ENCODE data around the gene ISOC1.

The ISOC1 gene

GRCh38 chr5:129094087-129094923, at the start of gene ISOC1:
Gene ISOC1, plus strand, starts transcription at chr5:129094749. Its CDS starts 18 bp downstream, at chr5:129094767.
- H3K27ac ChIP-seq (ENCODE audit: low read depth, low read length): peak within 1 kb of the TSS; percentile 59
- peaks cover 23% of the 10 kb centered on the region for H3K4me1 ChIP-seq (ENCODE audit: insufficient read depth, low read length)
- peak within 1 kb of the TSS; percentile 63 for H3K9ac ChIP-seq (ENCODE audit: low read length)

GRCh38 chr5:129046151-129046550, 48.4 kb upstream of the ISOC1 start:
- H3K4me1 ChIP-seq (ENCODE audit: insufficient read depth, low read length): peaks cover 20% of the 10 kb centered on the region
- H3K9ac ChIP-seq (ENCODE audit: low read length): no peak overlapping the region
- H3K27ac ChIP-seq (ENCODE audit: low read depth, low read length): no peak overlapping the region
- no peak overlapping the region for H3K4me3 ChIP-seq (ENCODE audit: low read depth in 1 of 2, low read length in 2 of 2)
- H3K27me3 ChIP-seq (ENCODE audit: control insufficient read depth in 1 of 2, insufficient read depth in 2 of 2, low read length in 2 of 2): no peaks in the 10 kb centered on the region
- no peaks in the 10 kb centered on the region for H3K9me3 ChIP-seq (ENCODE audit: low read length)
- H3K36me3 ChIP-seq (ENCODE audit: insufficient read depth, low read length): no peaks in the 10 kb centered on the region

More at GRCh38 chr5:129094087-129094923, at the start of gene ISOC1:
- Histone ChIP-seq H3K4me3 (ENCODE audit: low read depth in 1 of 2, low read length in 2 of 2) (peak within 1 kb of the TSS; percentile 78 to 81), H3K36me3 (ENCODE audit: insufficient read depth, low read length) (no peaks in the 10 kb centered on the region), H3K9me3 (ENCODE audit: low read length) (no peaks in the 10 kb centered on the region), H3K27me3 (ENCODE audit: control insufficient read depth in 1 of 2, insufficient read depth in 2 of 2, low read length in 2 of 2) (no peaks in the 10 kb centered on the region)

GRCh38 chr5:129048509-129048908, 46.0 kb upstream of the ISOC1 start:
- no peak overlapping the region for H3K27ac ChIP-seq (ENCODE audit: low read depth, low read length)
- H3K27me3 ChIP-seq (ENCODE audit: control insufficient read depth in 1 of 2, insufficient read depth in 2 of 2, low read length in 2 of 2): no peaks in the 10 kb centered on the region
- peaks cover 11% of the 10 kb centered on the region for H3K4me1 ChIP-seq (ENCODE audit: insufficient read depth, low read length)
- H3K9ac ChIP-seq (ENCODE audit: low read length): no peak overlapping the region
- H3K9me3 ChIP-seq (ENCODE audit: low read length): no peaks in the 10 kb centered on the region
- H3K36me3 ChIP-seq (ENCODE audit: insufficient read depth, low read length): no peaks in the 10 kb centered on the region
- no peak overlapping the region for H3K4me3 ChIP-seq (ENCODE audit: low read depth in 1 of 2, low read length in 2 of 2)

DNA sequence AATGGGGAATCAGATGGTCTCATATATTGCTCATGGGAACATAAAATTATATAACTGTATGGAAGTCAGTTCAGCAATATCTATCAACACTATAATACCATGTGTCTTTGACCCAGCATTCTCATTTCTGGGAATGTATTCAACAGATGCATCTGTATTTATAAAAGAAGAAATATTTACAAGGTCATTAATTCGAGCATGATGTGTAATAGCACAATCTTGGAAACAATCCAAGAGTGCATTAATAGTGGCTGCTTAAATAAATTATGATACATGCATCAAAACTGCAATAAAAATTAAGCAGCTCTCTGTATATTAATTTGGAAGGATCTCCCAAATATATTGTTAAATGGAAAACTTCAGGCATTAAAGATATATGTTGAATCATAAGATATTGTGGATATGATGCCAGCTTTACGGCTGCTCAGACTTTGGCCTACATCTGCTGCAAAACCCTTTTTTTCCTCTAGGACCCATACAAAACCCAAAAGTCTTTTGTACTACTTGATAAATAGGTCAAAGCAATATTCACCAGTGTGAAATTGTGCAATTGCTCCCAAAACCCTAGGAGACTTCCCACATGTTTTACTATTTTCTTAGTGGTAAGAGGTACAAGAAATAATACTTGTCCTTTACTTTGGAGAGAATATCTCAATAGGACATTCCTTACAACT, 45.3 kb upstream of the ISOC1 start:
- H3K27ac ChIP-seq (ENCODE audit: low read depth, low read length): no peak overlapping the region
- no peaks in the 10 kb centered on the region for H3K9me3 ChIP-seq (ENCODE audit: low read length)
- no peaks in the 10 kb centered on the region for H3K27me3 ChIP-seq (ENCODE audit: control insufficient read depth in 1 of 2, insufficient read depth in 2 of 2, low read length in 2 of 2)
- no peaks in the 10 kb centered on the region for H3K36me3 ChIP-seq (ENCODE audit: insufficient read depth, low read length)
- peaks cover 11% of the 10 kb centered on the region for H3K4me1 ChIP-seq (ENCODE audit: insufficient read depth, low read length)
- no peak overlapping the region for H3K4me3 ChIP-seq (ENCODE audit: low read depth in 1 of 2, low read length in 2 of 2)
- no peak overlapping the region for H3K9ac ChIP-seq (ENCODE audit: low read length)

GRCh38 chr5:129051283-129051682, 43.3 kb upstream of the ISOC1 start:
- no peaks in the 10 kb centered on the region for H3K27me3 ChIP-seq (ENCODE audit: control insufficient read depth in 1 of 2, insufficient read depth in 2 of 2, low read length in 2 of 2)
- no peak overlapping the region for H3K27ac ChIP-seq (ENCODE audit: low read depth, low read length)
- peaks cover 11% of the 10 kb centered on the region for H3K4me1 ChIP-seq (ENCODE audit: insufficient read depth, low read length)
- no peaks in the 10 kb centered on the region for H3K36me3 ChIP-seq (ENCODE audit: insufficient read depth, low read length)
- no peaks in the 10 kb centered on the region for H3K9me3 ChIP-seq (ENCODE audit: low read length)
- no peak overlapping the region for H3K9ac ChIP-seq (ENCODE audit: low read length)
- no peak overlapping the region for H3K4me3 ChIP-seq (ENCODE audit: low read depth in 1 of 2, low read length in 2 of 2)

- Histone ChIP-seq H3K4me1 (ENCODE audit: insufficient read depth, low read length) (peaks cover 10% of the 10 kb centered on the region), H3K9ac (ENCODE audit: low read length) (no peak overlapping the region), H3K4me3 (ENCODE audit: low read depth in 1 of 2, low read length in 2 of 2) (no peak overlapping the region), H3K27ac (ENCODE audit: low read depth, low read length) (no peak overlapping the region), H3K9me3 (ENCODE audit: low read length) (no peaks in the 10 kb centered on the region), H3K36me3 (ENCODE audit: insufficient read depth, low read length) (no peaks in the 10 kb centered on the region), H3K27me3 (ENCODE audit: control insufficient read depth in 1 of 2, insufficient read depth in 2 of 2, low read length in 2 of 2) (no peaks in the 10 kb centered on the region)
Measured at GRCh38 chr5:129053438-129053837, 41.1 kb upstream of the ISOC1 start.

DNA sequence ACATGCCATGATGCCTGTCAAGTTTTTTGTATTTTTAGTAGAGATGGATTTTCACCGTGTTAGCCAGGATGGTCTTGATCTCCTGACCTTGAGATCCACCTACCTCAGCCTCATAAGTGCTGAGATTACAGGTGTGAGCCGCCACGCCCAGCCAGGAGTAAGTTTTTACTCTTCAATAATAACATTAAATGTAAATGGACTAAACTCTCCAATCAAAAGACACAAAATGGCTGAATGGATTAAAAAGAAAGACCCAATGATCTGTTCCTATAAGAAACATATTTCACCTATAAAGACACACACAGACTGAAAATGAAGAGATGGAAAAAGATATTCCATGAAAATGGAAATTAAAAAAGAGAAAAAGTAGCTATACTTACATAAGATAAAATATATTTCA, 37.2 kb upstream of the ISOC1 start:
- Histone ChIP-seq H3K27me3 (ENCODE audit: control insufficient read depth in 1 of 2, insufficient read depth in 2 of 2, low read length in 2 of 2) (no peaks in the 10 kb centered on the region), H3K27ac (ENCODE audit: low read depth, low read length) (no peak overlapping the region), H3K9ac (ENCODE audit: low read length) (no peak overlapping the region), H3K4me1 (ENCODE audit: insufficient read depth, low read length) (no peaks in the 10 kb centered on the region), H3K4me3 (ENCODE audit: low read depth in 1 of 2, low read length in 2 of 2) (no peak overlapping the region), H3K9me3 (ENCODE audit: low read length) (no peaks in the 10 kb centered on the region), H3K36me3 (ENCODE audit: insufficient read depth, low read length) (no peaks in the 10 kb centered on the region)

DNA sequence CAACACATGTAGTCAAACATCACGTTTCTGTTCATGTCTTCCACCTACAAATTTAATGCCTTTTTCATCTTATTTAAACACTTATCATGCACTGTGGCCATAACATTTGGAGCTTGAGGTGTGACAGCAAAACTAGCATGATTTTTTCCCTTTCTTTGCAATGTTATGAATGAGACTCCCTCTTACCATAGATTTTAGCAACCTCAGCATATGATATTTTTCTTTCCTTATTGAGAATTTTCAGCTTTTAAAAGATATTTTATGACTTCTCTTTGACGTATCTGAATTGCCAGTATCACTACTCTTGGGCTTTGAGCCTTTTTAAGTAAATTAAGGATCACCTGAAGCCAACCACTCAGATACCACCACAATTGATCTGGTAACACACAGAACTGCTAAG, 32.7 kb upstream of the ISOC1 start:
- no peaks in the 10 kb centered on the region for H3K9me3 ChIP-seq (ENCODE audit: low read length)
- H3K27me3 ChIP-seq (ENCODE audit: control insufficient read depth in 1 of 2, insufficient read depth in 2 of 2, low read length in 2 of 2): no peaks in the 10 kb centered on the region
- no peak overlapping the region for H3K9ac ChIP-seq (ENCODE audit: low read length)
- H3K36me3 ChIP-seq (ENCODE audit: insufficient read depth, low read length): no peaks in the 10 kb centered on the region
- no peak overlapping the region for H3K27ac ChIP-seq (ENCODE audit: low read depth, low read length)
- peaks cover 7% of the 10 kb centered on the region for H3K4me1 ChIP-seq (ENCODE audit: insufficient read depth, low read length)
- no peak overlapping the region for H3K4me3 ChIP-seq (ENCODE audit: low read depth in 1 of 2, low read length in 2 of 2)

DNA sequence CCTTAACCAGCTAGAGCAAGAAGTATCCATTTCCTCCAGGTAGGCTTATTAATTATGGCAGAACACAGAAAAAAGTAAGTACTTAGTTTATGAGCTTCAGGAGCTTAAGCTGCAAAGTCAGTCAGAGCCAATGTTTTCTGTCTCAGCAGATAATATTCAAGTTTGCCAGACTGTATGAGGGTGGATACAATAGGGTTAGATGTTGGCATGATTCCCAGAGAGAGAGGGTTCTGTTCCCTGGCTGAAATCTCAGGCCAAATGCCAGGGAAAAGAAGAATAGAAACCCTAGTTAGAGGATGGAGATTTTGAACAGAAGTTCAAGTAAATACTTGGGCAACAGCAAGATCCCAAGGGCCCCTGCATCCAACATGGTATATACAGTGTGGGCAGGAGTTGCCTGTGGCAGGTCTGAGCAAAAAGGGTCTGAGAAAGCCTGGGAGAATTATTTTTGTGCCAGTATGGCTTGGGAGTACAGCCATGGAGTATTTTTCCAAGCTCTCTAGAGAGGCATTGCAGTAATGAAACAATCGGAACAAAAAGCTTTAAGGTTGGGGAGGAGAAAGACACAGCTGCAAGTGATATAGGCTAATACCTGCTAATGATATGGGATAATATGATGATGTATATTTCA, 31.0 kb upstream of the ISOC1 start:
- H3K4me3 ChIP-seq (ENCODE audit: low read depth in 1 of 2, low read length in 2 of 2): no peak overlapping the region
- H3K36me3 ChIP-seq (ENCODE audit: insufficient read depth, low read length): no peaks in the 10 kb centered on the region
- no peaks in the 10 kb centered on the region for H3K9me3 ChIP-seq (ENCODE audit: low read length)
- H3K27me3 ChIP-seq (ENCODE audit: control insufficient read depth in 1 of 2, insufficient read depth in 2 of 2, low read length in 2 of 2): no peaks in the 10 kb centered on the region
- H3K9ac ChIP-seq (ENCODE audit: low read length): no peak overlapping the region
- peaks cover 7% of the 10 kb centered on the region for H3K4me1 ChIP-seq (ENCODE audit: insufficient read depth, low read length)
- H3K27ac ChIP-seq (ENCODE audit: low read depth, low read length): no peak overlapping the region

DNA sequence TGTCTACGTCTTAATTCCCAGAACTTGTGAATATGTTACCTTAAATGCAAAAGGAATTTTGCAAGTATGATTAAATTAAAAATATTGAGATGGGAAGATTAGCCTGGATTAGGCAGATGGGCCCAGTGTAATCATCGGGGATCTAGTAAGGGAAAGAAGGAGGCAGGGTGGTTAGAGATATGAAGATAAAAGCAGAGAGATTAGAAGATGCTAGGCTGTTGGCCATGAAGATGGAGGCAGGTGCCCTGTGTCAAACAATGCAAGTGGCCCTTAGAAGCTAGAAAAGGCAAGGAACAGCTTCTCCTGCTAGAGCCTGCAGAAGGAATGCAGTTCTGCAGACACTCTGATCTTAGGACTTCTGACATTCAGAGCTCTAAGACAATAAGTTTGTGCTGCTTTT, 28.8 kb upstream of the ISOC1 start:
- Histone ChIP-seq H3K27me3 (ENCODE audit: control insufficient read depth in 1 of 2, insufficient read depth in 2 of 2, low read length in 2 of 2) (no peaks in the 10 kb centered on the region), H3K36me3 (ENCODE audit: insufficient read depth, low read length) (no peaks in the 10 kb centered on the region), H3K4me3 (ENCODE audit: low read depth in 1 of 2, low read length in 2 of 2) (no peak overlapping the region), H3K9ac (ENCODE audit: low read length) (no peak overlapping the region), H3K9me3 (ENCODE audit: low read length) (no peaks in the 10 kb centered on the region), H3K27ac (ENCODE audit: low read depth, low read length) (no peak overlapping the region), H3K4me1 (ENCODE audit: insufficient read depth, low read length) (peaks cover 7% of the 10 kb centered on the region)

DNA sequence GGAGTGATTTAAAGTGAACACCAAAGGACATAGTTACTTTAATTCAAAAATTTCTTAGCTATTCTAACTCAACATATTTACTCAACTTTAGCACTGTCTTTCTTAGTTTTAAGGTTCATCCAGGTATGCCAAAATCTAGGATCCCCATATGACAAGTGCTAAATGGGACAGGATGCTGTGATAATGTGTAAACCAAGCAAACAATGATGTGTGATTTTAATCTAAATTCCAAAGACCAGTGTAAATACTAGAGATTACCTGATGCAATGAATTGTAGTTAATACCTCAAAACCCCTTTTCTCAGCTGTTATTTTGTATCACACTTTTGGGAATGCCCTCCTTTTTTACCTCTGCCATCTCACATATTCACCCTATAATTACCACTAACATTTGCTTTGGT, 26.8 kb upstream of the ISOC1 start:
- Histone ChIP-seq H3K9ac (ENCODE audit: low read length) (no peak overlapping the region), H3K4me3 (ENCODE audit: low read depth in 1 of 2, low read length in 2 of 2) (no peak overlapping the region), H3K9me3 (ENCODE audit: low read length) (no peaks in the 10 kb centered on the region), H3K27me3 (ENCODE audit: control insufficient read depth in 1 of 2, insufficient read depth in 2 of 2, low read length in 2 of 2) (no peaks in the 10 kb centered on the region), H3K36me3 (ENCODE audit: insufficient read depth, low read length) (no peaks in the 10 kb centered on the region), H3K4me1 (ENCODE audit: insufficient read depth, low read length) (peaks cover 7% of the 10 kb centered on the region), H3K27ac (ENCODE audit: low read depth, low read length) (no peak overlapping the region)
